Stimulated activated CD4-positive, alpha-beta T cell treated with anti-CD3 and anti-CD28 coated beads, Interleukin-15, amount 100 ng/mL, for 24 hours (primary cell): ENCODE results near the gene C1orf21.

Source experiments
- DNase-seq: peaks from one replicate; pipeline ENCODE4 v3.0.0-alpha.2; 2020

C1orf21 gene

GRCh38 chr1:184387476-184388318, 868 bp downstream of the C1orf21 start:
- peak; percentile 37 for DNase-seq

- no peak for DNase-seq
These were observed 1.6 kb downstream of the C1orf21 start for GRCh38 chr1:184388319-184388889.

- DNase-seq: no peak
These were observed 2.1 kb downstream of the C1orf21 start for GRCh38 chr1:184388971-184389370.

- no peak for DNase-seq
These were observed 2.6 kb downstream of the C1orf21 start for GRCh38 chr1:184389446-184389845.

GRCh38 chr1:184390889-184391288, 4.1 kb downstream of the C1orf21 start:
- DNase-seq: no peak

- DNase-seq: no peak
These were observed 5.2 kb downstream of the C1orf21 start for GRCh38 chr1:184392067-184392466.

- DNase-seq: no peak
These were observed 6.1 kb downstream of the C1orf21 start for GRCh38 chr1:184392779-184393522.

- no peak for DNase-seq
These were observed 7.1 kb downstream of the C1orf21 start for GRCh38 chr1:184393962-184394361.

GRCh38 chr1:184395370-184395769, 8.5 kb downstream of the C1orf21 start:
- no peak for DNase-seq

- DNase-seq: no peak
These were observed 9.2 kb downstream of the C1orf21 start for GRCh38 chr1:184395937-184396480.

- DNase-seq: no peak
These were observed 12.5 kb downstream of the C1orf21 start for GRCh38 chr1:184399192-184399847.

GRCh38 chr1:184403961-184404726, 17.3 kb downstream of the C1orf21 start:
- DNase-seq: no peak

- DNase-seq: no peak
These were observed 17.8 kb downstream of the C1orf21 start for GRCh38 chr1:184404727-184405027.

- DNase-seq: no peak
These were observed 18.4 kb downstream of the C1orf21 start for GRCh38 chr1:184405094-184405800.

GRCh38 chr1:184405801-184406142, 18.9 kb downstream of the C1orf21 start:
- no peak for DNase-seq

- no peak for DNase-seq
These were observed 19.6 kb downstream of the C1orf21 start for GRCh38 chr1:184406479-184406878.

GRCh38 chr1:184407816-184408510, 21.1 kb downstream of the C1orf21 start:
- DNase-seq: no peak

- no peak for DNase-seq
These were observed 21.8 kb downstream of the C1orf21 start for GRCh38 chr1:184408580-184408979.

- DNase-seq: no peak
These were observed 22.2 kb downstream of the C1orf21 start for GRCh38 chr1:184409011-184409410.

GRCh38 chr1:184412472-184412871, 25.6 kb downstream of the C1orf21 start:
- DNase-seq: no peak

GRCh38 chr1:184416481-184416880, 29.7 kb downstream of the C1orf21 start:
- DNase-seq: no peak
